K562 (cell line): ENCODE data around the gene NLK. TPM values are rescaled to one million over a fixed set of nuclear protein-coding genes. Genes with fewer than 3 reads are reported as not detected.

Experiments
- BRF2 ChIP-seq: IDR thresholded peaks from 3 replicates; pipeline ENCODE4 v1.6.1; 2011; ENCODE audit warnings: borderline replicate concordance, mild to moderate bottlenecking; ENCODE audit not compliant: insufficient read length, insufficient read depth
- CHD7 ChIP-seq: fragments of 200-600 bp; sonication (generic); IDR thresholded peaks from one replicate; pipeline ENCODE4 v1.6.1; 2012; ENCODE audit warnings: mild to moderate bottlenecking, low read depth, low read length, inconsistent platforms
- ELK3 ChIP-seq: fragments of 450-650 bp; formaldehyde crosslinking; IDR thresholded peaks from 2 replicates; pipeline ENCODE4 v1.4.0; 2020; ENCODE audit warnings: mild to moderate bottlenecking
- MNT ChIP-seq, 2 experiments: fragments of 450-650 bp; conservative IDR thresholded peaks; 2 replicates each; pipeline ENCODE4 v1.6.1; 2017; ENCODE audit warnings: mild to moderate bottlenecking in 2 of 2, moderate library complexity in 2 of 2
- NCOR1 ChIP-seq: fragments of 450-650 bp; IDR thresholded peaks from 2 replicates; pipeline ENCODE4 v1.6.1; 2016; ENCODE audit warnings: mild to moderate bottlenecking, moderate library complexity
- RUNX1 ChIP-seq: sonication (generic); IDR thresholded peaks from 2 replicates; pipeline ENCODE4 v1.6.1; 2016; ENCODE audit warnings: antibody characterized with exemption, low read depth
- SMAD3 ChIP-seq: fragments of 450-650 bp; formaldehyde crosslinking; conservative IDR thresholded peaks from 2 replicates; pipeline ENCODE4 v1.4.0; 2020; ENCODE audit warnings: mild to moderate bottlenecking
- ZBTB33 ChIP-seq: sonication (generic); formaldehyde crosslinking; IDR thresholded peaks from 2 replicates; pipeline ENCODE4 v1.8.1; 2023; ENCODE audit warnings: mild to moderate bottlenecking, missing genetic modification reagents
- ZNF766 ChIP-seq: fragments of 200-800 bp; sonication (Bioruptor generic); conservative IDR thresholded peaks from 2 replicates; pipeline ENCODE4 v1.6.1; 2016; ENCODE audit warnings: missing genetic modification characterization, missing compliant biosample characterization
- polyA plus RNA-seq, 8 experiments: library from polyadenylated mRNA; depleted of rRNA in 4 of 8; stranded (reverse) in 5 of 8; unstranded in 3 of 8; fragments of >200 nt; fragmentation: Nextera tagmentation in 2 of 8; fragmentation: Illumina TruSeq in 1 of 8; extraction: Ambion mirVana in 2 of 8; extraction: Trizol in 1 of 8; gene quantifications; 2 replicates each; pipeline versions ENCODE4 v1.2.1 to v1.2.3, GENCODE V29; 2011 to 2014; ENCODE audit warnings: inconsistent platforms in 1 of 8, missing spikeins in 1 of 8
- total RNA-seq, 7 experiments: library from RNA; depleted of rRNA in 6 of 7; stranded (reverse); fragments of >200 nt in 6 of 7; fragmentation: Illumina TruSeq in 2 of 7; extraction: Trizol in 2 of 7; gene quantifications; 2 replicates each; pipeline versions ENCODE4 v1.2.1 to v1.2.3, GENCODE V29; 2011 to 2021; ENCODE audit warnings: low replicate concordance in 1 of 7

NLK gene
- total and polyA plus RNA-seq, 9 of the 15 experiments (the other 6 are each of a cell fraction or from before 2014, with no cell fraction given): 10.9 to 59.6 (median 26.7) TPM

- no peak for TF ChIP-seq RUNX1
- no peak for TF ChIP-seq SMAD3 (CRISPR knock-in tag)
- TF ChIP-seq NCOR1: no peak
- no peak for TF ChIP-seq MNT (conservative IDR thresholded peaks at IDR 0.05)
- TF ChIP-seq ELK3 (CRISPR knock-in tag): no peak
- no peak for TF ChIP-seq CHD7
- no peak for TF ChIP-seq BRF2
- no peak for TF ChIP-seq ZBTB33 (CRISPR knock-in tag)
- TF ChIP-seq ZNF766: no peak
Measured at GRCh38 chr17:28010406-28010805, 32.1 kb upstream of the NLK start (continued).
